Stimulated activated naive B cell treated with anti-CD40 and anti-IgM and Interleukin-4, amounts not matched to agents 10 μg/mL and 1 μg/mL and 100 μg/mL, for 72 hours (primary cell): ENCODE measurements around the gene DNASE1.

ENCODE experiments used
- ATAC-seq, 2 donors: fragments of 150-1000 bp; cut with Tn5 transposase; replicated peaks; 2 replicates each; pipeline ENCODE4 v1.10.0; 2021; ENCODE audit warnings: moderate library complexity in 1 of 2
- DNase-seq: peaks from one replicate; pipeline ENCODE4 v3.0.0; 2021
- H3K27ac Mint-ChIP-seq: one replicate; pipeline ENCODE4 v1.8.0; 2022; ENCODE audit warnings: mild to moderate bottlenecking, mixed read lengths
- H3K27me3 Mint-ChIP-seq, 2 donors: one replicate each; pipeline ENCODE4 v1.8.0; 2022; ENCODE audit warnings: mixed read lengths in 2 of 2
- H3K36me3 Mint-ChIP-seq, 2 donors: one replicate each; pipeline ENCODE4 v1.8.0; 2022; ENCODE audit warnings: mixed read lengths in 2 of 2, mild to moderate bottlenecking in 1 of 2
- H3K4me1 Mint-ChIP-seq, 2 donors: one replicate each; pipeline ENCODE4 v1.8.0; 2022; ENCODE audit warnings: mixed read lengths in 2 of 2, mild to moderate bottlenecking in 1 of 2
- H3K4me3 Mint-ChIP-seq, 2 donors: one replicate each; pipeline ENCODE4 v1.8.0; 2022; ENCODE audit warnings: mild to moderate bottlenecking in 2 of 2, mixed read lengths in 2 of 2, moderate library complexity in 1 of 2
- H3K9me3 Mint-ChIP-seq, 2 donors: one replicate each; pipeline ENCODE4 v1.8.0; 2022; ENCODE audit warnings: mixed read lengths in 2 of 2, mild to moderate bottlenecking in 1 of 2

Gene DNASE1

GRCh38 chr16:3689731-3690130 is 35.2 kb downstream of the DNASE1 start:
- Mint-ChIP-seq H3K4me1 (peaks cover 10 to 11% of the 10 kb centered on the region in 2 donors), H3K36me3 (peaks cover 37 to 48% of the 10 kb centered on the region in 2 donors), H3K27ac (no peak overlapping the region), H3K9me3 (no peaks in the 10 kb centered on the region), H3K27me3 (no peaks in the 10 kb centered on the region), H3K4me3 (no peak overlapping the region)
- ATAC-seq (no peak), DNase-seq (no peak)

GRCh38 chr16:3690470-3690928 is 36.0 kb downstream of the DNASE1 start:
- peak; percentile 76 for DNase-seq
- Mint-ChIP-seq H3K4me3 (peak overlapping the region in 1 of 2 donors; percentile 2), H3K9me3 (no peaks in the 10 kb centered on the region), H3K27me3 (no peaks in the 10 kb centered on the region), H3K4me1 (peaks cover 14 to 18% of the 10 kb centered on the region in 2 donors), H3K36me3 (peaks cover 38 to 49% of the 10 kb centered on the region in 2 donors), H3K27ac (peak overlapping the region; percentile 67)
- peak; percentile 98 to 99 for ATAC-seq

GRCh38 chr16:3690980-3691720 is 36.7 kb downstream of the DNASE1 start:
- peaks cover 20 to 25% of the 10 kb centered on the region in 2 donors for H3K4me1 Mint-ChIP-seq
- no peaks in the 10 kb centered on the region for H3K9me3 Mint-ChIP-seq
- H3K36me3 Mint-ChIP-seq = peaks cover 40 to 50% of the 10 kb centered on the region in 2 donors
- ATAC-seq = no peak
- DNase-seq = no peak
- H3K27me3 Mint-ChIP-seq = no peaks in the 10 kb centered on the region
- H3K27ac Mint-ChIP-seq = peak overlapping the region; percentile 67
- H3K4me3 Mint-ChIP-seq = no peak overlapping the region

DNA sequence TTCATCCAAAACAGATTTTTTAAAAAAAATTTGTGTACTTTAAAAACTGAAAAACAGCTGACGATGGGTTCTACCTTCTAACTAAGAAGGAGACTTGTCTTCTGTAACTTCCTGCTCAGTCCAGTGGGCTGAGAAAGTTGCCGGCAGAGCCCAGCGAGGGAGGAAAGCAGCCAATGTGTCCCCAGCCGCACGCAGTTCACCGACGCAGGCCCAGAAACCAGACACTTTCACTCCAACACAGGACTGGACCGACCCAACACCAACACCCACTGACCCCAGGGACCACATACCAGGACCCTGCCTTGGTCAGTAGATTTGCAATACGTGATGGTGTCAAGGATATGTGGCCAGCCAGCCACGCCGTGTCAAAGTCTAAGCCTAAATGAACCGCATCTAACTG is 37.3 kb downstream of the DNASE1 start:
- no peak overlapping the region for H3K27ac Mint-ChIP-seq
- no peak overlapping the region for H3K4me3 Mint-ChIP-seq
- peaks cover 22 to 28% of the 10 kb centered on the region in 2 donors for H3K4me1 Mint-ChIP-seq
- peaks cover 41 to 49% of the 10 kb centered on the region in 2 donors for H3K36me3 Mint-ChIP-seq
- no peaks in the 10 kb centered on the region for H3K27me3 Mint-ChIP-seq
- H3K9me3 Mint-ChIP-seq = no peaks in the 10 kb centered on the region
- ATAC-seq (no peak), DNase-seq (no peak)

DNA sequence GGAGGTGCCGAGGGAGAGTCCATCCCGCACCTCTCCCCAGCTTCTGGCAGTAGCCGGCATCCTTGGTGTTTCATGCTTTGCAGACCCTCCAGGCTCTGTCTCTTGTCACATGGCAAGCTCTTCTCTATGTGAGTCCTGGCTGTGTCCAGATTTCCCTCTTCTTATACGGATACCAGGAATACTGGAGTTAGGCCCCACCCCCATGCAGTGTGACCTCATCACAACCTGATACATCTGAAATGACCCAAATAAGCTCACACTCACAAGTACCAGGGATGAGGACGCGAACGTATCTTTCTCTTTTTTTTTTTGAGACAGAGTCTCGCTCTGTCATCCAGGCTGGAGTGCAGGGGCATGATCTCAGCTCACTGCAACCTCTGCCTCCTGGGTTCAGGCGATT is 39.6 kb downstream of the DNASE1 start:
- Mint-ChIP-seq H3K9me3 (no peaks in the 10 kb centered on the region), H3K4me3 (no peak overlapping the region), H3K4me1 (peaks cover 20 to 31% of the 10 kb centered on the region in 2 donors), H3K27me3 (no peaks in the 10 kb centered on the region), H3K27ac (peak overlapping the region; percentile 56), H3K36me3 (peaks cover 25 to 39% of the 10 kb centered on the region in 2 donors)
- DNase-seq = no peak
- ATAC-seq = no peak

DNA sequence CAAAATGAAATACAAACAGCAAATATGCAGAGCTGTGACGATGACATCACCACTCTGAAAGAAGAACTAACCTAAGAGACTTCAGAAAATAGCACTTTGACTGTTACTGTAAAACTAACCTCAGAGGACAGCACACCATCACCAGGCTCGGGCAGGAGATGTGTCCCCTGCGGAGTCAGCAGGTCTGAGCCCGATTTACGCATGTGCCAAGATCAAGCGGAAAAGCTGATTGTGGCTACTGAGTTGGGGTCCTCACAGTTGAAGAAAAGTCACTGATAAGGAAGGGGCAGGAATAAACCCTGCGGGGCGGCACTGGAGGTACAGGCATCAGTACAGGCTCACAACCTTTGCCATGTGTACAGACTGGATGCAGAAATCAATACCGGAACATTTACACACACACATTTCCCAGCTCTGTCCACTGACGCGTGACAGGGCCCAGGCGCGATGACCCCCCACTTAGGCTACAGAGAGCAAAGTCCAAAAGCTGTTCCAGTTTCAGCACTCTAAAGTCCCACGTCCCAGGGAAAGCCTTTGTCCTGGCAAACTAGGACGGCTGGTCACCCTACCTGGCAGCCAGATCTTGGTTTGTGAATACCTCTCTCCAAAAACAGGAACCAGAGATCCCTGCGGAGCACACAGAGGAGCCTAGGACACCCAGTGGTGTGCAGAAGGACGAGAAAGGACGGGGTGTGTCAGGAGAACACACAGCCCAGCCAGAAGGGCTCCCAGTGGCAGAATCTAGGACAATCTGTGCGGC is 41.3 kb downstream of the DNASE1 start:
- Mint-ChIP-seq H3K4me3 (no peak overlapping the region), H3K27ac (peak overlapping the region; percentile 44), H3K4me1 (peaks cover 16 to 34% of the 10 kb centered on the region in 2 donors), H3K9me3 (no peaks in the 10 kb centered on the region), H3K27me3 (no peaks in the 10 kb centered on the region), H3K36me3 (peaks cover 23 to 33% of the 10 kb centered on the region in 2 donors)
- peak in 1 of 2 donors; percentile 65 for ATAC-seq
- no peak for DNase-seq

DNA sequence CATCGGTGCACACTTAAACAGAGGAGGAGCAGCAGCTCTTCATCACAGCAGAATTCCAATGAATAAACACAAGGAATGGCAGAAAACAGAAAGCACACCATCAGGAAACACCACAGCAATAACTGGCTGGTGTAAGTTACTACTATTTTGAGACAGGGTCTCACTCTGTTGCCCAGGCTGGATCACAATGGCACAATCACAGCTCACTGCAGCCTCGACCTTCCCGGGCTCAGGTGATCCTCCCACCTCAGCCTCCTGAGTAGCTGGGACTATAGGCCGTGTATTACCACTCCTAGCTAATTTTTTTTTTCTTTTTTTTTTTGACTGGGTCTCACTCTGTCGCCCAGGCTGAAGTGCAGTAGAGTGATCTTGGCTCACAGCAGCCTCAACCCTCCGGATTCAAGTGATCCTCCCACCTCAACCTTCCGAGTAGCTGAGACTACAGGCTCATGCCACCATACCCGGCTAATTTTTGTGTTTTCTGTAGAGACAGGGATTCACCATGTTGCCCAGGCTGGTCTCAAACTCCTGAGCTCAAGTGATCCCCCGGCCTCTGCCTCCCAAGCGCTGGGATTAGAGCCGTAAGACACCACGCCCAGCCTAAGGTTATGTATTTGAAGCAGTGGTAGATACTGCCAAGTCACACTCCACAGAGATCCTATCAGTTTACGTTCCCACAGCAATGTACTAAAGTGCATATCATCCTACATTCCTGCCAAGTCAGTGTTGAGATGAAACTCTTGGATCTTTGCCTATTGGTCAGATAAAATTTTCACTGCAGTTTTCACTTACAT is 42.1 kb downstream of the DNASE1 start:
- Mint-ChIP-seq H3K36me3 (peaks cover 28 to 39% of the 10 kb centered on the region in 2 donors), H3K27ac (no peak overlapping the region), H3K4me3 (no peak overlapping the region), H3K9me3 (no peaks in the 10 kb centered on the region), H3K27me3 (no peaks in the 10 kb centered on the region), H3K4me1 (peaks cover 16 to 32% of the 10 kb centered on the region in 2 donors)
- DNase-seq = no peak
- ATAC-seq = no peak

- H3K4me3 Mint-ChIP-seq = no peak overlapping the region
- H3K4me1 Mint-ChIP-seq = peaks cover 16 to 32% of the 10 kb centered on the region in 2 donors
- no peaks in the 10 kb centered on the region for H3K27me3 Mint-ChIP-seq
- peaks cover 33 to 43% of the 10 kb centered on the region in 2 donors for H3K36me3 Mint-ChIP-seq
- no peak overlapping the region for H3K27ac Mint-ChIP-seq
- no peaks in the 10 kb centered on the region for H3K9me3 Mint-ChIP-seq
- DNase-seq (no peak), ATAC-seq (peak; percentile 41 to 56)
Observed at GRCh38 chr16:3698941-3699340, 44.5 kb downstream of the DNASE1 start.

DNA sequence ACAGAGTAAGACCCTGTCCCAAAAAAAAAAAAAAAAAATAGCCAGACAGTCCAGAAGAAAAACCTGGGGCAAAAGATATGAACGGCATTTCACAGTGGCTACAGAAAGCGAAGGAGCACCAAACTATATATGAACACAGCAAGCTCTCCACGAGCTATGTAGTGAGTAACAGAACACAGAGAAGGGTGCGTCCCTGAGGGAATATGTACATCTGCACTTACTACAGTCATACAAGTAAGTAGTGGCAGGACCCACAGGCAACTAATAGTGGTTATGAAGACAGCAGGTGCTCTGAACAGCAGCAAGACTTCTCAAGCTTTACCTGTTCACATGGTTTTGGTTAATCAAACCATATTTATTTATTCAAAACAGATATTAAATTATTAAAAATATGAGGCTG is 47.0 kb downstream of the DNASE1 start:
- Mint-ChIP-seq H3K27me3 (no peaks in the 10 kb centered on the region), H3K4me3 (no peak overlapping the region), H3K4me1 (peaks cover 8 to 22% of the 10 kb centered on the region in 2 donors), H3K27ac (peak overlapping the region; percentile 47), H3K36me3 (peaks cover 21 to 32% of the 10 kb centered on the region in 2 donors), H3K9me3 (no peaks in the 10 kb centered on the region)
- ATAC-seq (peak in 1 of 2 donors; percentile 29), DNase-seq (no peak)

GRCh38 chr16:3702082-3702481 is 47.6 kb downstream of the DNASE1 start:
- no peaks in the 10 kb centered on the region for H3K9me3 Mint-ChIP-seq
- H3K27ac Mint-ChIP-seq = peak overlapping the region; percentile 47
- H3K27me3 Mint-ChIP-seq = no peaks in the 10 kb centered on the region
- ATAC-seq (no peak), DNase-seq (no peak)
- H3K4me3 Mint-ChIP-seq = no peak overlapping the region
- H3K4me1 Mint-ChIP-seq = peaks cover 9 to 22% of the 10 kb centered on the region in 2 donors
- H3K36me3 Mint-ChIP-seq = peaks cover 24 to 36% of the 10 kb centered on the region in 2 donors

- Mint-ChIP-seq H3K36me3 (peaks cover 24 to 30% of the 10 kb centered on the region in 2 donors), H3K4me1 (peaks cover 5 to 8% of the 10 kb centered on the region in 2 donors), H3K27me3 (no peaks in the 10 kb centered on the region), H3K4me3 (no peak overlapping the region), H3K27ac (no peak overlapping the region), H3K9me3 (no peaks in the 10 kb centered on the region)
- no peak for ATAC-seq
- DNase-seq = no peak
Observed at GRCh38 chr16:3706253-3707012, 51.9 kb downstream of the DNASE1 start.
